Astrocyte (in vitro differentiated cells and primary cell): Measurements from ENCODE around the gene HSD17B14. TPM values are rescaled to one million over a fixed set of nuclear protein-coding genes. Genes with fewer than 3 reads are reported as not detected.

Source experiments
- DNase-seq: peaks from one replicate; pipeline ENCODE4 v3.0.0-alpha.2; 2010; ENCODE audit warnings: low read depth
- FAIRE-seq: peaks from 2 replicates; lab custom pipeline; 2011; peaks lifted over from hg19 to GRCh38; lab: Jason Lieb, UNC
- H2AFZ ChIP-seq: 2 replicates; pipeline ENCODE4 v1.6.0; 2012; ENCODE audit warnings: low read depth, low read length, inconsistent platforms
- H3K27ac ChIP-seq: 2 replicates; pipeline ENCODE4 v1.5.1; 2011; ENCODE audit warnings: low read depth, low read length, inconsistent platforms
- H3K27me3 ChIP-seq: 2 replicates; pipeline ENCODE4 v1.6.0; 2011; ENCODE audit warnings: low read length, inconsistent platforms; ENCODE audit not compliant: insufficient read depth
- H3K36me3 ChIP-seq: 2 replicates; pipeline ENCODE4 v1.5.1; 2011; ENCODE audit warnings: low read length, inconsistent platforms; ENCODE audit not compliant: insufficient read depth
- H3K4me1 ChIP-seq: 2 replicates; pipeline ENCODE4 v1.5.1; 2011; ENCODE audit warnings: low read length, inconsistent platforms; ENCODE audit not compliant: insufficient read depth
- H3K4me2 ChIP-seq: 2 replicates; pipeline ENCODE4 v1.6.0; 2012; ENCODE audit warnings: low read length, inconsistent platforms
- H3K4me3 ChIP-seq: 2 replicates; pipeline ENCODE4 v1.5.1; 2011; ENCODE audit warnings: low read depth, mild to moderate bottlenecking, low read length, inconsistent platforms; ENCODE audit not compliant: insufficient read depth
- H3K79me2 ChIP-seq: 2 replicates; pipeline ENCODE4 v1.6.0; 2012; ENCODE audit warnings: mild to moderate bottlenecking, low read length, inconsistent platforms; ENCODE audit not compliant: insufficient read depth
- H3K9ac ChIP-seq: 2 replicates; pipeline ENCODE4 v1.6.0; 2012; ENCODE audit warnings: mild to moderate bottlenecking, low read length, inconsistent platforms
- H3K9me3 ChIP-seq: 2 replicates; pipeline ENCODE4 v1.5.1; 2012; ENCODE audit warnings: low read depth, mild to moderate bottlenecking, low read length, inconsistent platforms; ENCODE audit not compliant: insufficient read depth
- H4K20me1 ChIP-seq: 2 replicates; pipeline ENCODE4 v1.6.0; 2012; ENCODE audit warnings: low read length, inconsistent platforms; ENCODE audit not compliant: insufficient read depth
- H3K27ac Mint-ChIP-seq: one replicate; pipeline ENCODE4 v1.8.0; 2021; ENCODE audit warnings: mild to moderate bottlenecking, mixed read lengths; ENCODE audit not compliant: unreplicated experiment
- H3K27me3 Mint-ChIP-seq: one replicate; pipeline ENCODE4 v1.8.0; 2021; ENCODE audit warnings: low read depth, mixed read lengths; ENCODE audit not compliant: unreplicated experiment
- H3K36me3 Mint-ChIP-seq: one replicate; pipeline ENCODE4 v1.8.0; 2021; ENCODE audit warnings: low read depth, mixed read lengths; ENCODE audit not compliant: unreplicated experiment
- H3K4me1 Mint-ChIP-seq: one replicate; pipeline ENCODE4 v1.8.0; 2021; ENCODE audit warnings: low read depth, mixed read lengths; ENCODE audit not compliant: unreplicated experiment
- H3K4me3 Mint-ChIP-seq: one replicate; pipeline ENCODE4 v1.8.0; 2021; ENCODE audit warnings: mild to moderate bottlenecking, moderate library complexity, mixed read lengths; ENCODE audit not compliant: unreplicated experiment
- H3K9me3 Mint-ChIP-seq: one replicate; pipeline ENCODE4 v1.8.0; 2021; ENCODE audit warnings: mild to moderate bottlenecking, mixed read lengths; ENCODE audit not compliant: unreplicated experiment
- CTCF ChIP-seq: IDR thresholded peaks from 2 replicates; pipeline ENCODE4 v1.5.1; 2011; ENCODE audit warnings: low read depth, mild to moderate bottlenecking, inconsistent platforms, low read length, moderate library complexity; ENCODE audit not compliant: insufficient read depth
- EZH2 ChIP-seq: IDR thresholded peaks from 2 replicates; pipeline ENCODE4 v1.6.1; 2012; ENCODE audit warnings: mild to moderate bottlenecking, low read length, inconsistent platforms; ENCODE audit not compliant: insufficient read depth
- total RNA-seq: library from RNA; stranded (reverse); gene quantifications from 2 replicates; pipeline ENCODE4 v1.2.1, GENCODE V29; 2021

Gene HSD17B14
- total RNA-seq, 1 donor from 2014 or later = 9.7 TPM

- no peak overlapping the region for H3K27ac Mint-ChIP-seq
- H4K20me1 ChIP-seq = no peaks in the 10 kb centered on the region
- no peak overlapping the region for H3K9ac ChIP-seq
- H3K36me3 Mint-ChIP-seq = peaks cover 1% of the 10 kb centered on the region
- no peak overlapping the region for H3K4me2 ChIP-seq
- no peak overlapping the region for H3K4me3 ChIP-seq
- no peak for TF ChIP-seq EZH2
- no peak for TF ChIP-seq CTCF
- H3K36me3 ChIP-seq = no peaks in the 10 kb centered on the region
- no peak overlapping the region for H3K4me3 Mint-ChIP-seq
- H3K9me3 Mint-ChIP-seq = no peaks in the 10 kb centered on the region
- no peaks in the 10 kb centered on the region for H3K27me3 ChIP-seq
- H3K27me3 Mint-ChIP-seq = no peaks in the 10 kb centered on the region
- H2AFZ ChIP-seq = no peak overlapping the region
- peaks cover 12% of the 10 kb centered on the region for H3K4me1 ChIP-seq
- no peaks in the 10 kb centered on the region for H3K9me3 ChIP-seq
- H3K4me1 Mint-ChIP-seq = no peaks in the 10 kb centered on the region
- no peaks in the 10 kb centered on the region for H3K79me2 ChIP-seq
- no peak for FAIRE-seq
- DNase-seq = no peak
- no peak overlapping the region for H3K27ac ChIP-seq
These were observed 39.8 kb downstream of the HSD17B14 start for GRCh38 chr19:48796298-48797083.

- TF ChIP-seq EZH2 = no peak
- TF ChIP-seq CTCF = no peak
- no peak for FAIRE-seq
- Mint-ChIP-seq H3K36me3 (peaks cover 1% of the 10 kb centered on the region), H3K9me3 (no peaks in the 10 kb centered on the region), H3K27ac (peak overlapping the region; percentile 96), H3K4me3 (peak overlapping the region; percentile 85), H3K27me3 (no peaks in the 10 kb centered on the region), H3K4me1 (no peaks in the 10 kb centered on the region)
- no peak overlapping the region for H2AFZ ChIP-seq
- no peaks in the 10 kb centered on the region for H3K79me2 ChIP-seq
- H3K4me1 ChIP-seq = peaks cover 12% of the 10 kb centered on the region
- no peaks in the 10 kb centered on the region for H4K20me1 ChIP-seq
- no peak overlapping the region for H3K4me3 ChIP-seq
- no peak overlapping the region for H3K4me2 ChIP-seq
- H3K27me3 ChIP-seq = no peaks in the 10 kb centered on the region
- no peak overlapping the region for H3K27ac ChIP-seq
- no peaks in the 10 kb centered on the region for H3K9me3 ChIP-seq
- no peaks in the 10 kb centered on the region for H3K36me3 ChIP-seq
- DNase-seq = no peak
- peak overlapping the region; percentile 83 for H3K9ac ChIP-seq
These were observed 40.6 kb downstream of the HSD17B14 start for GRCh38 chr19:48795685-48796070.
